ENCODE data around the gene AUTS2. TPM values are rescaled to one million over a fixed set of nuclear protein-coding genes. Genes with fewer than 3 reads are reported as not detected.

The AUTS2 gene
- total RNA-seq, 1 experiment from 2014 or later = 256 TPM

- Histone ChIP-seq H3K79me2 (ENCODE audit: insufficient read depth, low read length) (no peaks in the 10 kb centered on the region), H4K20me1 (ENCODE audit: control insufficient read depth, insufficient read depth, insufficient read length) (no peaks in the 10 kb centered on the region)
Observed at GRCh38 chr7:69656077-69656476, 57.8 kb downstream of the AUTS2 start.

More at GRCh38 chr7:69656077-69656476, 57.8 kb downstream of the AUTS2 start:
- Histone ChIP-seq H3K27me3 (ENCODE audit: insufficient read depth, low read length) (no peaks in the 10 kb centered on the region), H3K4me2 (ENCODE audit: insufficient read depth, insufficient read length, low read length) (no peak overlapping the region), H3K4ac (ENCODE audit: low read depth, low read length) (no peak overlapping the region), H2BK120ac (ENCODE audit: low read depth, low read length, poor library complexity, severe bottlenecking) (no peak overlapping the region), H3K9me3 (ENCODE audit: control insufficient read depth, low read depth, low read length) (no peaks in the 10 kb centered on the region), H3K27ac (ENCODE audit: insufficient read length, low read depth, low read length) (no peak overlapping the region), H3T11ph (ENCODE audit: low read length) (no peak overlapping the region), H3K23me2 (ENCODE audit: insufficient read length, low read depth, low read length, poor library complexity, severe bottlenecking) (no peaks in the 10 kb centered on the region), H2BK20ac (ENCODE audit: low read depth, low read length, poor library complexity, severe bottlenecking) (no peak overlapping the region), H4K5ac (ENCODE audit: insufficient read length, low read depth, low read length) (no peak overlapping the region), H3K79me1 (ENCODE audit: insufficient read depth, low read depth, low read length, poor library complexity, severe bottlenecking) (no peaks in the 10 kb centered on the region), H4K8ac (replicated peaks; ENCODE audit: insufficient read length, low read depth, low read length) (no peak overlapping the region), H3K14ac (ENCODE audit: insufficient read depth, low read length) (no peak overlapping the region), H3K18ac (ENCODE audit: insufficient read length, low read depth, low read length) (no peak overlapping the region), H2BK15ac (ENCODE audit: low read depth, low read length) (no peak overlapping the region), H3K9ac (ENCODE audit: extremely low read depth, insufficient read length, low read length) (no peak overlapping the region), H4K91ac (ENCODE audit: insufficient read length, low read depth, low read length) (no peak overlapping the region), H3K56ac (ENCODE audit: insufficient read length, low read depth, low read length) (no peak overlapping the region), H2AFZ (ENCODE audit: low read length) (no peak overlapping the region), H3K23ac (ENCODE audit: insufficient read length, low read depth, low read length) (no peak overlapping the region), H3K4me1 (ENCODE audit: insufficient read depth, low read length) (peaks cover 9% of the 10 kb centered on the region), H2BK5ac (ENCODE audit: insufficient read length, low read length) (no peak overlapping the region), H2AK5ac (ENCODE audit: insufficient read length, low read length) (no peak overlapping the region), H2BK12ac (ENCODE audit: insufficient read length, low read depth, low read length) (no peak overlapping the region)
- no peak for DNase-seq
- Mint-ChIP-seq H3K4me1 (peaks cover 42 to 51% of the 10 kb centered on the region in 2 experiments), H3K27ac (no peak overlapping the region), H3K4me3 (no peak overlapping the region), H3K36me3 (ENCODE audit: insufficient read depth in 1 of 3, low read depth in 3 of 3) (no peaks in the 10 kb centered on the region), H3K9me3 (no peaks in the 10 kb centered on the region), H3K27me3 (ENCODE audit: low read depth) (peaks cover 12% of the 10 kb centered on the region)
- TF ChIP-seq CTCF (conservative IDR thresholded peaks at IDR 0.05) = no peak
- WGBS (ENCODE audit: extremely low coverage, insufficient read length, low lambda C conversion rate) = no CpG with 5 or more reads among the region's 2 CpGs

All from H9 (cell line).